Measurements from ENCODE around the gene PCDH15. TPM values are rescaled to one million over a fixed set of nuclear protein-coding genes. Genes with fewer than 3 reads are reported as not detected.
A peak's percentile ranks its signal among the peaks of the same experiment; 100 is the strongest.

The PCDH15 gene
- total RNA-seq, 1 donor from 2014 or later = 21.7 TPM

DNA sequence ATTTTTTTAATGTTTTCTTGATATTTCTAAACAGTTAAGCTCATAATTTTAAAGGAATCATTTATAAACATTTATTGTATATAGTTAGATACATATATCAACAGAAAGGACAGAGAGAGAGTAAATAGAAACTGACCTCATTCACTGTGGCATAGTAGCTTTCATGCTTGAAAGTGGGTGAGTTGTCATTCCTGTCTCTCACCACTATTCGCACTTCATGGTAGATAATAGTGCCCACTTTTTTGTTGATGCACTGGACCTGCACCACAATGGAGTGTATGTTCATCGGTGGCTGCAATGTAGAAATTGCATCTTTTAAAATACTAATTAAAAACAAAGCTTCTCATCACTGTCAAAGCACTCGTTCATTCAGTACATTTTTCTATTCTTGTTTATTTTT, 432.0 kb downstream of the PCDH15 start:
- Mint-ChIP-seq H3K4me3 (no peak overlapping the region), H3K27ac (ENCODE audit: unreplicated experiment) (no peak overlapping the region), H3K9me3 (no peaks in the 10 kb centered on the region), H3K27me3 (ENCODE audit: low read depth) (no peaks in the 10 kb centered on the region), H3K4me1 (no peaks in the 10 kb centered on the region), H3K36me3 (ENCODE audit: low read depth) (no peaks in the 10 kb centered on the region)
- TF ChIP-seq, protein P1, sequence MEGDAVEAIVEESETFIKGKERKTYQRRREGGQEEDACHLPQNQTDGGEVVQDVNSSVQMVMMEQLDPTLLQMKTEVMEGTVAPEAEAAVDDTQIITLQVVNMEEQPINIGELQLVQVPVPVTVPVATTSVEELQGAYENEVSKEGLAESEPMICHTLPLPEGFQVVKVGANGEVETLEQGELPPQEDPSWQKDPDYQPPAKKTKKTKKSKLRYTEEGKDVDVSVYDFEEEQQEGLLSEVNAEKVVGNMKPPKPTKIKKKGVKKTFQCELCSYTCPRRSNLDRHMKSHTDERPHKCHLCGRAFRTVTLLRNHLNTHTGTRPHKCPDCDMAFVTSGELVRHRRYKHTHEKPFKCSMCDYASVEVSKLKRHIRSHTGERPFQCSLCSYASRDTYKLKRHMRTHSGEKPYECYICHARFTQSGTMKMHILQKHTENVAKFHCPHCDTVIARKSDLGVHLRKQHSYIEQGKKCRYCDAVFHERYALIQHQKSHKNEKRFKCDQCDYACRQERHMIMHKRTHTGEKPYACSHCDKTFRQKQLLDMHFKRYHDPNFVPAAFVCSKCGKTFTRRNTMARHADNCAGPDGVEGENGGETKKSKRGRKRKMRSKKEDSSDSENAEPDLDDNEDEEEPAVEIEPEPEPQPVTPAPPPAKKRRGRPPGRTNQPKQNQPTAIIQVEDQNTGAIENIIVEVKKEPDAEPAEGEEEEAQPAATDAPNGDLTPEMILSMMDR (conservative IDR thresholded peaks at IDR 0.05) = peak; percentile 29
- no peak for DNase-seq (ENCODE audit: low read depth, low spot score)

DNA sequence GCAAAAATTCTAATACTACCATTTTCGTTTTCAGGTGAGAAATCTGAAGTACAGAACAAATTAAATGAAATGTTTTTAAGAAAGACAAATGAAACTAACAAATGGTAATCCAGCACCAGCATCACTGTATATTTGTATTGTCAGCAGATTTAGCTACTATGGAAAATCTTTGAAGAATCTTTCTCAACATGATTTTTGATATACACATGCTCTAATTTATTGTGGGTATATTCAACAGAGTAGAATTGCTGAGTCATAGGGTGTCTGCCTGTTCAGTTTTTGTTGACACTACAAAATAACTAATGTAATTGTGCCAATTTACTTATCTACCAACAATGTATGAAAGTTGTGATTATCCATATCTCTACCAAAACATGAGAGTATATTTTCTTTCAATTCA, 437.6 kb downstream of the PCDH15 start:
- Mint-ChIP-seq H3K27me3 (ENCODE audit: low read depth) (no peaks in the 10 kb centered on the region), H3K27ac (ENCODE audit: unreplicated experiment) (no peak overlapping the region), H3K4me1 (no peaks in the 10 kb centered on the region), H3K36me3 (ENCODE audit: low read depth) (peaks cover 4% of the 10 kb centered on the region), H3K4me3 (no peak overlapping the region), H3K9me3 (no peaks in the 10 kb centered on the region)
- DNase-seq (ENCODE audit: low read depth, low spot score) = no peak
- TF ChIP-seq, protein P1 (conservative IDR thresholded peaks at IDR 0.05) = no peak

DNA sequence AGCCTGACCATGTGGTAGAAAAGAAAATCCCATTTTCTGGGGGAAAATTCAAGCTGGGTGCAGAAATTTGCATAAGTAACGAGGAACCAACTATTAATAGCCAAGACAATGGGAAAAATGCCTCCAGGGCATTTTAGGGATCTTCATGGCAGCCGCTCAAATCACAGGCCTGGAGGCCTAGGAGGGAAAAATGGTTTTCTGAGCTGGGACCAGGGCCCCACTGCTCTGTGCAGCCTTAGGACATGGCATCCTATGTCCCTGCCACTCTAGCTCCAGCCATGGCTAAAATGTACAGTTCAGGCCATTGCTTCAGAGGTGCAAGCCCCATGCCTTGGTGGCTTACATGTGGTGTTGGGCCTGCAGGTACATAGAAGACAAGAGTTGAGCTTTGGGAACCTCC, 459.0 kb downstream of the PCDH15 start:
- Mint-ChIP-seq H3K4me3 (no peak overlapping the region), H3K27ac (ENCODE audit: unreplicated experiment) (no peak overlapping the region), H3K4me1 (no peaks in the 10 kb centered on the region), H3K36me3 (ENCODE audit: low read depth) (peaks cover 18% of the 10 kb centered on the region), H3K9me3 (peaks cover 21% of the 10 kb centered on the region), H3K27me3 (ENCODE audit: low read depth) (no peaks in the 10 kb centered on the region)
- DNase-seq (ENCODE audit: low read depth, low spot score) = no peak
- TF ChIP-seq, protein P1 (conservative IDR thresholded peaks at IDR 0.05) = no peak

DNA sequence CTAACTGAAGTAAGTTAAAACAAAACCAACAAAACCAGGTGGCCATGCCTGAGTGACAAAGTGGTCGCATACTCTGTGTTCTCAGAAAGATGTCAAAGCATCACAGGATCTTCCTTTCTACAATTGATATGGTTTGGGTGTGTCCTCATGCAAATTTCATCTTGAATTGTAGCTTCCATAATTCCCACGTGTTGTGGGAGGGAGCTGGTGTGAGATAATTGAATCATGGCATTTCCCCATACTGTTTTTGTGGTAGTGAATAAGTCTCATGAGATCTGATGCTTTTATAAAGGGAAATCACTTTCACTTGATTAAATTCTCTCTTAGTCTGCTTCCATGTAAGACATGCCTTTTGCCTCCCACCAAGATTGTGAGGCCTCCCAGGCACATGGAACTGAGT, 465.7 kb downstream of the PCDH15 start:
- Mint-ChIP-seq H3K36me3 (ENCODE audit: low read depth) (peaks cover 2% of the 10 kb centered on the region), H3K27me3 (ENCODE audit: low read depth) (no peaks in the 10 kb centered on the region), H3K9me3 (peaks cover 7% of the 10 kb centered on the region), H3K4me3 (no peak overlapping the region), H3K4me1 (no peaks in the 10 kb centered on the region), H3K27ac (ENCODE audit: unreplicated experiment) (no peak overlapping the region)
- TF ChIP-seq, protein P1 (conservative IDR thresholded peaks at IDR 0.05) = no peak
- DNase-seq (ENCODE audit: low read depth, low spot score) = no peak

DNA sequence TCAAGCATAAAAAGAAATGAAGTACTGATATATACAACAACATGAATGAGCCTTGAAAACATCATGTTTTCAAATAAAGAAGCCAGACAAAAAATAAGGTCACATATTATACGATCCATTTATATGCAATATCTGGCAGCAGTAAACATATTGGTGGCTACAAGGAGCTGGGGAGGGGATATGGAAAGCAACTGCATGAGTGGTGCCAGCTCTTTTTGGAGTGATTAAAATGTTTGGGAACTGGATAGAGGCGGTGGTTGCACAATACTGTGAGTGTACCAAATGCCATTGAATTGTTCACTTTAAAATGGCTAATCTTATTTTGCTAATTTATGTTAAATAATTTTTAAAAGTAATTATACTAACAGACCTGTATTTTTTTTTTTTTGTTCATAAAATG, 481.7 kb downstream of the PCDH15 start:
- Mint-ChIP-seq H3K4me1 (no peaks in the 10 kb centered on the region), H3K36me3 (ENCODE audit: low read depth) (peaks cover 2% of the 10 kb centered on the region), H3K27ac (ENCODE audit: unreplicated experiment) (no peak overlapping the region), H3K4me3 (no peak overlapping the region), H3K9me3 (peaks cover 4% of the 10 kb centered on the region), H3K27me3 (ENCODE audit: low read depth) (no peaks in the 10 kb centered on the region)
- no peak for DNase-seq (ENCODE audit: low read depth, low spot score)
- TF ChIP-seq, protein P1 (conservative IDR thresholded peaks at IDR 0.05) = no peak

DNA sequence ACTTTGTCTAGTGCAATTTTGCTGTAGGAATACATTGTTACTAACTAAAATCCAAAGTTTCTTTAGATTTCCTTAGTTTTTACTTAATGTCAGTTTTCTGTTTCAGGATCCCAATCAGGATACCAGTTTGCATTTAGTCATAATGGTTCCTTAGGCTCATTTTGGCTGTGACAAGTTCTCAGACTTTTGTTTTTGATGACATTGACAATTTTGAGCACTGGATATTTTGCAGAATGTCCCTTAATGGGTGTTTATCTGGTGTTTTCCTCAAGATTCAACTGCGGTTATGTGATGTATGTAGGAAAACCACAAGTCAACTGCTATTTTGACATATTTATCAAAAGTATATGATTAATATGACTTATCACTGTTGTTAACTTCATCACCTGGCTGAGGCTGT, 482.6 kb downstream of the PCDH15 start:
- Mint-ChIP-seq H3K36me3 (ENCODE audit: low read depth) (peaks cover 2% of the 10 kb centered on the region), H3K27me3 (ENCODE audit: low read depth) (no peaks in the 10 kb centered on the region), H3K4me3 (no peak overlapping the region), H3K9me3 (peaks cover 4% of the 10 kb centered on the region), H3K27ac (ENCODE audit: unreplicated experiment) (no peak overlapping the region), H3K4me1 (no peaks in the 10 kb centered on the region)
- TF ChIP-seq, protein P1 (conservative IDR thresholded peaks at IDR 0.05) = no peak
- DNase-seq (ENCODE audit: low read depth, low spot score) = no peak

All from neural crest cell (in vitro differentiated cells).